GF-D8 (cell line): Measurements from ENCODE around the gene MAP3K6.
A peak's percentile ranks its signal among the peaks of the same experiment; 100 is the strongest.
"Not testable (repeated sequence)": the region's sequence is repeated elsewhere in the genome, so short reads cannot be mapped to it uniquely, and the experiment has no call there.

Experiments used
- DNase-seq: peaks from one replicate; lab custom pipeline; 2025; lab: John Stamatoyannopoulos, UW

The MAP3K6 gene

DNA sequence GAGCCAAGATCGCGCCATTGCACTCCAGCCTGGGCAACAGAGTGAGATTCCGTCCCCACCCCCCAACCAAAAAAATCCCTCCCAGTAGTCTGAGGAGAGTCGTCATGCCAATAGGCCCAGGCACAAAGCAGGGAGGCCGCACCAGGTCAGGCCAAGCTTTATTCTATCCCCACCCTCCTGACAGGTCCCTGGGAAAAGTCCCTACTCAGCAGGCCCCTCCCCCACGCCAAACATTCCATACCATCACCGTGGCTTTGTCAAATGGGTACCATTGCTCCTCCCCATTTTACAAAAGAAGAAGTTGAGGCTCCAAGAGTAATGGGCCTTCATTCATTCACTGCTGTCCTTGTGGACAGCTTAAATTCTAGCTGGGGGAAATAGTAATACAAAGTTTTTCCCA, 31.0 kb upstream of the MAP3K6 start:
- DNase-seq: no peak

DNA sequence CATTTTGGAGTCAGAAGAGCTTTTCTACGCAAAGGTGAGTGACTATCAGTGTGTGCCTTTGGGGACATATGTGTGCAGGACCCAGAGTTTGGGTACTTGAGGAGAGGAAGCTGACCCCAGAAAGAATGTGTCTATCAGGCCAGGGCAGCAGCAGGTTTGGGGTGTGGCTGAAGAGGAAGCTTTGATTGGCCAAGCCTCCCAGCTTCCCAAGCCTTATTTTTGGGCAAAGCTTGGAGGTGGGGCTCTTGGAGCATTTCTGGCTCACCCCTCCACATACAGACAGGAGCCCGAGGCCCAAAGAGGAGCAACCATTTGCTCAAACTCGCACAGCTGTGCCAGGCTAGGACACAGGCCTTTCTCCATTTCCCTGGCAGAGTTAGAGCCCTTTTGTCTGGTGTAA, 30.3 kb upstream of the MAP3K6 start:
- DNase-seq: no peak

DNA sequence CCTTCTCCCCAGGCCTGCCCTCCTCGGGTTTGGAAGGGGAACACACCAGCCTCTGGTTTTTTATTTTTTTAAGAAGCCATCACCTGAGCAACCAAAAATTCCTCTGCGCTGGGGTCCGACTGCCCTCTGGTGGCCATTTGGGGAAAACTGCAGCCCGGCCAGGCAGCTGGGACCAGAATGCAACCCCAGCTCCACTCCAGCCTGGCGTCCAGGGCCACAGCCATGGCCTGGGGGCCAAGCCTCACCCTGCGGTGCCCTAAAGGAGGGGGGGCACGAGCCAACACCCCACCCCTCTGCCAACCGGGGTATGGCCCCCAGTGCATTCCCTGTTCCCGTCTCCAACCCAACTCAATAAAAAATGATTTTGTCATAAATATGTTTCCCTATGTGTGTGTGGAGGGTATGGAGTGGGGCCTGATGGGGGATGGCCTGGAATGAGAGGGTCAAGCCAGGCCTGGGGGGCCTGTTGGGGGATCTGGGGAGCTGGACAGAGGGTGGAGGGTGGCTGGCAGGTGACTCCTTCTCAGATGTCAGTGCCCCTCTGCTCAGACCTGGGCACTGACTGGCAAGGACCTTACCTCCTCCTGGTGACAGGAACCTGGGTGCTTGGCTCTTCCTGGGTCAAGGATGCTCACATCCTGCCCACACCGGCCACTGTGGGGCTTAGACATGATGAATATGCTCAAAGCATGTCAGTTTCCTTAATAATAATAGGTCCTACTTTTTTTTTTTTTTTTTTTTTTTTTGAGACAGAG, 28.9 kb upstream of the MAP3K6 start:
- peak; percentile 34 for DNase-seq

DNA sequence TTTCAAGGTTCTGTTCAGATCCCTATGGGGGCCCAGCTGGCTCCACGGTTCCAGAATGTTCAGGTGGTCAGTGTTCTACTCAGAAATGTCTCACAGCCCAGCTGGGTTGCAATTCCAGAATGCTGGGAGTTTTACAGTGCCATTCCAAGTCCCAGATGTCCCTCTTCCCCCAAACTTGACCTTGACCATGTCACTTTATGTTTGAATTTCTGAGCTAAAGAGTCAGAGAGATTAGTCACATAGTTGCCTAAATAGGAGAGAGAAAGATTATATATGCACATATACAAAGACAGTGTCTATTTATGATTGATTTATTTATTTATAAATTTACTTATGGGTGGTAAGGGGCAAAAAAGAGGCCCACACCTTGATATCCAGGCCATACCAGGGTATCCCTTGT, 28.2 kb upstream of the MAP3K6 start:
- no peak for DNase-seq

DNA sequence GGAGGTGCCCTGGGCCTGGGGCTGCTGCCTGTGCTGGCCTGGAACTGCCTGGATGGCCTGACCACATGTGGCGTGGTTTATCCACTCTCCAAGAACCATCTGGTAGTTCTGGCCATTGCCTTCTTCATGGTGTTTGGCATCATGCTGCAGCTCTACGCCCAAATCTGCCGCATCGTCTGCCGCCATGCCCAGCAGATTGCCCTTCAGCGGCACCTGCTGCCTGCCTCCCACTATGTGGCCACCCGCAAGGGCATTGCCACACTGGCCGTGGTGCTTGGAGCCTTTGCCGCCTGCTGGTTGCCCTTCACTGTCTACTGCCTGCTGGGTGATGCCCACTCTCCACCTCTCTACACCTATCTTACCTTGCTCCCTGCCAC, 27.5 kb upstream of the MAP3K6 start:
- DNase-seq: no peak

DNA sequence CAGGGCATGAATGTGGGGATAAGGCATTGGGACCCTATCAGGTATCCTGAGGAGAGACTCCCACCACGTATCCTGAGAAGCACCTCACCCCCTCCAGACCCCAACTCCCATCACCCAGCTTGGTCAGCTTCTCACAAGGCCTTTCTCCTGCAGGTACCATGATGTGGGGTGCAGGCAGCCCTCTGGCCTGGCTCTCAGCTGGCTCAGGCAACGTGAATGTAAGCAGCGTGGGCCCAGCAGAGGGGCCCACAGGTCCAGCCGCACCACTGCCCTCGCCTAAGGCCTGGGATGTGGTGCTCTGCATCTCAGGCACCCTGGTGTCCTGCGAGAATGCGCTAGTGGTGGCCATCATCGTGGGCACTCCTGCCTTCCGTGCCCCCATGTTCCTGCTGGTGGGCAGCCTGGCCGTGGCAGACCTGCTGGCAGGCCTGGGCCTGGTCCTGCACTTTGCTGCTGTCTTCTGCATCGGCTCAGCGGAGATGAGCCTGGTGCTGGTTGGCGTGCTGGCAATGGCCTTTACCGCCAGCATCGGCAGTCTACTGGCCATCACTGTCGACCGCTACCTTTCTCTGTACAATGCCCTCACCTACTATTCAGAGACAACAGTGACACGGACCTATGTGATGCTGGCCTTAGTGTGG, 27.0 kb upstream of the MAP3K6 start:
- DNase-seq: no peak

DNA sequence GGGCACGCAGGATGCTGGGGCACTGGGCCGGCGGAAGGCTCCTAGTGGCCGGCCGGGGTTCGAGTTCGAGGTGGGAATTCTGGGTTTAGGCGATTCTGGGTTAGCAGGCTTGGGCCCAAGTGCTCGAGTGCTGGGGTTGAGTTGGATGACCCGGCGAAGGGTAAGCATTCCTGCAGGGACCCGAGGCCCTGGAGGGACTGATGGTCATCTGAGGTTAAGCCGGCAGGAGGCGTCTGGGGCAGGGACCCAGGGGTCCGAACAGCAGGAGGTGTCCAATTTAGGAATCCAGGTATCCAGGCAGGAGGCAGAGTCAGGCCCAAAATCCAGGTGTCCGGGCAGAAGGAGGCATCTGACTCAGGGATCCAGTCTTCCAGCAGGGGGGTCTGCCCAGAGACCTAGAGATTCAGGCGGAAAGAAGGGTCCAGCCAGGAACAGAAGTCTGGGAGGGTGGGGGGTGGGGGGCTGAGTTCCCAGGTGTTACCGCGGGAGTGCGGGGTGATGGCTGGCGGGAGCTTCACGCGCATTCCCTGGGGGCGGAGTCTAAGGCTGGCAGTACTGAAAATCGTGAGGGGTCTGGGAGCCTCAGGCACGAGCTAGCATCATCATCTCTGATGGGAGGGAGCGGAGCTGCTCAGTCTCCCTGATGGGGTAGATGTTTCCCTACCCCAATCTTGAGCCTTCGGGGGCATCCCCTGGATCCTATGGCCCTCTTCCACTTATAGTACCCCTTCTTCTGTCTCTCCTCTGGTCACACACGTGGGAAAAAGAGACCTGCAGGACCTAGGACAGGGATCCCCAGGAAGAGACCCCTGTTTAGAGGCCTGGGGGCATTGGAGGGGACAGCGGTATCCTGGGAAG, 26.2 kb upstream of the MAP3K6 start:
- DNase-seq: no peak

DNA sequence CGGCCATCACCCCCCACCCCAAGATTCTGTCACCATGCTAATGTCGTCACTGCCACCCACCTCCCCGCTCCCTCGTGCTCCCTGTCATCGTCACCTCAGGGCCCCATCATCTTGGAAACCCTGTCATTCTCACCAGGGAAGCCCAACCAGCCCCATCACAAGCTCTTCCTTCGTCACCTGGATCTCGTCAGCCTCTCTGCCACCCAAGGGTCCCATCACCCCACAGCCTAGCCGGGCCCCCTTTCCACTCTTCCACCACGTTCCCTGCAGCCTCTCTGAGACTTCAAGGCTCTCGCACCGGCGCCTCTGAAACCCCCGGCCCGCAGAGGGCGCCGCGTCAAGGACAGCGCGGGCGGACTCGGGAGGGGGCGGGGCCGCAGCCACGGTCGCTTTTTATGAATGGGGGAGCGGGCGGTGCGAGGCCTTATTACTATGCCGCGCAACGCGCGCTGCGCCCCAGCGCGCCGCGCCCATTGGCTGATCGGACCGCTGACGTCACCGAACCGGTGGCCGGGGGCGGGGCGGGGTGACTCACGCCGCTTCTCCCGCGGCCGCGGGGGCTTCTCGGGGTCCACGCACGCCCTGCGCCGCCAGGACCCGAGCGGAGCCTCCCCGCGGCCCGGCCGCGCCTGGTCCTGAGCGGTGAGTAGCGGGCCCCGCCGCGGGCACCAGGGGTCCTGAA, 25.5 kb upstream of the MAP3K6 start, which contains the start of gene GPR3:
Gene GPR3 (plus strand): TSS at position 527 of the 682 bp plus-strand sequence. CDS start 1,177 bp downstream, outside the sequence.
- peak; percentile 53 for DNase-seq

DNA sequence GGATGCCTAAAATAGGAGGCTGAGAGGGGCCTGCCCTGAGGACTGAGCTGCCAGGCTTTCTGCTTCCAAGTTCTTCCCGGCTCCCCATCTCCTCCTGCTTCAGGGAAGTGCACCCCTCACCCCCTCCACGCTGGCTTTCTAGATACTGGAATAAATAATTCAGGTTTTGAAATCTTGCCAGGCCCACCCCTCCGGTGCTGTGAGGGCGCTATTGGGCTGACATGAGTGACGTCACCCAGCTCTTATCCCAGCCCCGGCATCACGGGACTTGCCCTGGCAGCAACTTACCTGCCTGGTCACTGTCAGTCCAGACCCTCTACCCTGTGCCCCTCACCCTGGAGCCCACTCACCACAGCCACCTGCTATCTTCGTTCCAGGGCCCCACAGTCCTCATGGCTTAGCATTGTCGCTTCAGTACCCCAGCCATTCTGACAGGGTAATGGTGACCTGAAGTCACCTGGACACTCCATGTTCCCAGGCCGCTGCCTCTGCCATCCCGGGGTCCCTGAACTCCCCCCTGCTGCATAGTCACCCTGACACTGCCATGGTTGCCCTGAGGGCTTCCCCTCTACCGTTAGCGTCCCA, 24.8 kb upstream of the MAP3K6 start:
- DNase-seq: no peak

DNA sequence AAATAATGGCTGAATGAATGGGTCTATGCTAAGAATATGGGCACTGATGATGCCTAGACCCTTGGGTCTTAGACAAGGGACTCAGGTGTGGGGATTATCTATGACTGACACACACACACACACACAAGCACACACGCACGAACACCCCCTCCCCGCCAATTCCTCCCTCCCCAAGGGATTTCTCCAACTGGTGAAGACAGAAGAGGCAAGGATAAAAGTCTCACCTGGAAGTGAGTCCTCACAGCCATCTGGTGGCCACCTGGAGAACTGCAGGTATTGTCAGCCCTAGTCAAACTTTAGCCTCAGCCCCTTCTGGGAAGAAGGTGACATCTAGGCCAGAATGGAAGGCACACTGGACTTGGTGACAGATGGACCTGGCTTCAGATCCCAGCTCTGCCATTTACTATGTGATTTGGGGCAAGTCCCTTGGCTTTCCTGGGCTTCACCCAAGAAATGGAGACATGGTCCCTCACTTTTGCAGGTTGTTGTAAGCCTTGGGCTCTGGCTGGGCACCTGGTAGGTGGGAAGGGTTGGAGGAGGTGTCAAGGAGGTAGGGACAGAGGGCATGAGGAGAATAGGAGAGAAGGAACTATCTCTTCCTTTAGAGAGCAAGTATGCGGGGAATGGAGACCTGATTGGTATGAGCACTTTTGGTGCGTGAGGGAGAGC, 21.7 kb upstream of the MAP3K6 start:
- no peak for DNase-seq

DNA sequence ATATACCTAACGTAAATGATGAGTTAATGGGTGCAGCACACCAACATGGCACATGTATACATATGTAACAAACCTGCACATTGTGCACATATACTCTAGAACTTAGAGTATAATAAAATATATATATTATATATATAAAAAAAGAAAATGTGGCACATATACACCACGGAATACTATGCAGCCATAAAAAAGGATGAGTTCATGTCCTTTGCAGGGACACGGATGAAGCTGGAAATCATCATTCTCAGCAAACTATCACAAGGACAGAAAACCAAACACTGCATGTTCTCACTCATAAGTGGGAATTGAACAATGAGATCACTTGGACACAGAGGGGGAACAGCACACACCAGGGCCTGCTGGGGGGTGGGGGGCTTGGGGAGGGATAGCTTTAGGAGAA, 18.0 kb upstream of the MAP3K6 start:
- DNase-seq: not testable (repeated sequence)

DNA sequence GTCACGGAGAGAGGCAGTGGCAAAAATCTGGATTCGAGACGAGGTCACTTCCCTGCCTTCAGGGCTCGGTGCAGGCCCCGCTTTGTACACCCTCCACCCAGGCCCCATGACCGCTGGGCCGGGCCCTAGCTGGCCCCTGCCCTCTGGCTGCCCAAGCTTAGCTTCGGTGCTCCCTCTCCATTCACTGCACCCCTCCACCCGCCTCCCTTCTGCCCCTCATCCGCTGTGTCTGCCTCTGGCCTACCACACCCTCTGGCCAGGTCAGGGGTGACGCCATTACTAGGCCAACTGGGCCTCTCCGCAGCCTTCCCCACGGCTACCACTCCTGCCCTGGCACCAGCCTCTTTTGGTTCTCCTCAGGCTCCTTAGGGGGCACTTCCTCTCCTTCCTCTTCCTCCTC, 16.9 kb upstream of the MAP3K6 start:
- DNase-seq: no peak

DNA sequence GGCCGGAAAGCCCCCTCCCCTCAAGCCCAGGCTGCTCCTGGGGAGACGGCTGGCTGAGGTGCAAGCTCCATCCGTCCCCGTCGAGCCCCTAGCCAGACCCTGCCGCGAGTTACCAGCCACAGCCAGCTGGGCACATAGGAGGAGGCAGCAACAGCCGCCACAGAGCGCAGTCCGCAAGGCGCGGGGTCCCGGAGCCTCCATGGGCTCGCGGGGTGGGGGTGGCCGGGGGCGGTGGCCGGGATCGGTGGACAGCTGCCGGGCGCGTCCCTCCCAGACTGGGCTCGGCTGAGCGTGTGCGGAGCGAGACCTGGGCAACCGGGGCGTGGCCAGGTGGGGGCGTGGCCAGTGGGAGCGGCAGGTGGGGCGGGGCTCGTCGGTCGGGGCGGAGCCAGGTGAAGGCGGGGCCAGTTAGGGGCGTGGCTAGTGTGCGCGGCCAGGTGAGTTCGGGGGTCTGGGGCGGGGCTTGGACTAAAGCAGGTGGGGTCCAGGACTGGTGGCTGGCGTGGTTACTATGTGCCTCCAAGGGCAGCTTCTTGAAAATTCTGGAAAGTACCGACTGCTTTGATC, 16.4 kb upstream of the MAP3K6 start, which contains the start of gene CD164L2:
Gene CD164L2 (minus strand): TSS at position 295 of the 567 bp plus-strand sequence. CDS start 94 bp downstream, at position 201.
- DNase-seq: no peak

DNA sequence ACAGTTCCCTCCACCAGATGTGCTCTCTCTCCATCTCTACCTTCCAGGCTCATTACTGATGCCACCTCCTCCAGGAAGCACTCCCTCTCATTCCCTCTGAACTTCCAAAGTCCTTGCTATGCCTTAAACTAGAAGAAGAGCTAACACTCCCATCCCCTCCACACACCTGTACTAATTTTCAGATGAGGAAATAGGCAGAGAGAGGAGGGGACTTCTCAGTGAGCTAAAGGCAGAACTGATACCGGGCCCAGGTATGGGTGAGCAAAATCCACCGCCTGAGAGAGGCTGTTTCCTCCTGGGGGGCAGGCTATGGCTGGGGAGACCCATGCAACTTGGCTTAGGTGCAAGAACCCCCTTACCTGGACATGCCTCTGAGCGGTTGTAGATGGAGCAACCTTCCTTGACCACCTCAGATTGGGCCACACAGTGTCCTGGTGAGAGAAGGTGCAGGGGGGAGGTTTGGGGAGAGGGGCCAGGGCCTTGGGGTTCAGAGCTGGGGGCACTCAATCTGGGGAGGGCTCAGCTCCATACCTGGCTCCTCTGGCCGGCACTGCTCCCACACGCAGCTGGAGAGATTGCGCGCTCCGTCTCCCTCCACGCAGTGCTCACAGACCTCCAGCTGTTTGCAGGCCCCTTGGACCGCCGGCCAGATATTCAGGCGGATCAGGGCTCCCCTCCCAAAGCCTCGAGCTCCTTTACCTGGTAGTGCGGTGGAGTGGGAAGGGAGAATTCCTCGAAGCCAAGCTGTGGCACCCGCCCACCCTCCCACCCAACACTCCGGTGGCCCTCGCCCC, 15.4 kb upstream of the MAP3K6 start:
- DNase-seq: no peak

DNA sequence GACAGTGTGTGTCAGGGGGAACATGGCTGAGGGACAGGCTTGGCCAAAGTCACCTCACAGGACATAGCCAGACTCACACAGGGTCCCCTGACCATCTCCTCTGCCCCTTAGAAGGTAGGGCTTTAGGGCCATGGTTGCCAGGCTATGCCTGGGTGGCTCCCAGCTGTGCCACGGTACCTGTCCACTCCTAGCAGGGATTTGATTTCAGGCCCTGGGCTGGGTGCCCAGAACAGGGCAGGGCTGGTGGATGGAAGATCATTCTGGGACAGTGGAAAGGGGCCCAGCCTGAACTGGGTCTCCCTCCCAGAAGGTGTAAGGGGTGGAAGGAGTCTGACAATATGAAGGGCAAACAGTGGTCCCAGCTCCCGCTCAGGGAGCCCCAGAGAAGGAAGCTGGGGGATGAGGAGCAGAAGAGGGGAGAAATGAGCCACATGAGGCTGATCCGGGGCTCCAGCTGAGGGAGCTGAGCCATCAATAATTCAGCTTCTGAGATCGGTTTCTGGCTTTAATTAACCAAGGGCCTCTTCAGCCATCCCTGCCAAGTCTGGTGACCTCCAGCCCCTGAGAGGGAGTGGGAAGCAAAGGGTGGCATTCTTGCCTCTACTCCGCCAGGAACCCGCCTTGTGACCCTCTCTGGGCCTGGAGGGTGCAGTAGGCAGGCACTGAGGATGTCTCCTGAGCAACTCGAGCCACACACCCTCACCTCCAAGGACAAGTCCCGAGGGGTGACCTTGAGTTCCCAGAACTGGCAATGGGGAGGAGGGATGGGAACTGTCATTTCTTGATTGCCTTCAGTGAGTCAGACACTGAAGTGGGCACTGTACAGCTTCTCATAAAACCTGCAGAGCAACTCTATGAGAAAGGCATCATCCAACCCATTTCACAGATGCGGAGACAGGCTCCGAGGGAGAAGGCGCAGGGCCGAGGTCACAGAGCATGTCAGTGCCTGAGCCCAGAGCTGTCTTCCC, 14.3 kb upstream of the MAP3K6 start:
- no peak for DNase-seq

DNA sequence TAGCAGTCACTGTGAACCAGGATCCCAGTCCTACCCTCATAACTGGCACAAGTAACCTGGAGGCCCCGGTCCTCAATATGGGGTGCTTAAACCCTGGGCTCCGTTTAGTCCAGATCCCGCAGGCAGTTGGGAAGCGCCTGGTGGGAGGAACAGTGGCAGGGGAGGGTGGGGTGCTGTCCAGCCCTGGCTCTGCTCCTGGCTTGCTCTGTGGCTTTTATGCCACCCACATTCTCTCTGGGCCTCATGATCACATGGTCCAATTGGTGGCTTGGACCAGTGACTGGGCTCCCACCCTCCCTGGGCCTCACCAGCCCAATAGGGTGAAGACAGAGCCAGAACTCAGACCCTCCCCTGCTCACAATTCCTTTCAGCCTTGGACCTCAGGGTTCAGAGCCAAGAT, 13.5 kb upstream of the MAP3K6 start:
- DNase-seq: no peak

DNA sequence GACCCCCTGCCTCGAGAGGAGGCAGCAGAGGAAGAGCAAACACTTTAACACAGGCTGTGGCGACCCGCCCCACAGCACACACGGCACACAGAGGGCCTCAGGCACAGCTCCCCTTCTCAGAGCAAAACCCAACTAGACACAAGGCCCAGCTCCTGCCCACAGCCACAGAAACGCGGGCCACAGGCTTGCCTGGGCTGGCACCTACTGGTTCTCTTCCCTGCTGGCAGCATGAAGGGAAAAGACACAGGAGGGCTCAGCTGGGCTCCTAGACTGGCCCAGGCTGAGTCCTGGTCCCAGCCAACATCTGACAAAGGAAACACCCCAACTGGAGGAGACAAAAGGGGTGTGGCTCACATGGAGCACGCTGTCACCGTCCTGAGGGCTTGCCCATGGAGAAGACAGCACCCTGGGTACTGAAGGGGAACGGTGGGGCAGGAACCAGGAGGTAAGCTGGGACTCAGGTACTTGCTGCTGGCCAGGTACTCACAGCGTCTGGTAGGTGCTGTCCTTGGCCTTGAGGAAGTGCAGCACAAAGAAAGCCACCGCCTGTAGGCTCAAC, 12.9 kb upstream of the MAP3K6 start:
- DNase-seq: no peak

DNA sequence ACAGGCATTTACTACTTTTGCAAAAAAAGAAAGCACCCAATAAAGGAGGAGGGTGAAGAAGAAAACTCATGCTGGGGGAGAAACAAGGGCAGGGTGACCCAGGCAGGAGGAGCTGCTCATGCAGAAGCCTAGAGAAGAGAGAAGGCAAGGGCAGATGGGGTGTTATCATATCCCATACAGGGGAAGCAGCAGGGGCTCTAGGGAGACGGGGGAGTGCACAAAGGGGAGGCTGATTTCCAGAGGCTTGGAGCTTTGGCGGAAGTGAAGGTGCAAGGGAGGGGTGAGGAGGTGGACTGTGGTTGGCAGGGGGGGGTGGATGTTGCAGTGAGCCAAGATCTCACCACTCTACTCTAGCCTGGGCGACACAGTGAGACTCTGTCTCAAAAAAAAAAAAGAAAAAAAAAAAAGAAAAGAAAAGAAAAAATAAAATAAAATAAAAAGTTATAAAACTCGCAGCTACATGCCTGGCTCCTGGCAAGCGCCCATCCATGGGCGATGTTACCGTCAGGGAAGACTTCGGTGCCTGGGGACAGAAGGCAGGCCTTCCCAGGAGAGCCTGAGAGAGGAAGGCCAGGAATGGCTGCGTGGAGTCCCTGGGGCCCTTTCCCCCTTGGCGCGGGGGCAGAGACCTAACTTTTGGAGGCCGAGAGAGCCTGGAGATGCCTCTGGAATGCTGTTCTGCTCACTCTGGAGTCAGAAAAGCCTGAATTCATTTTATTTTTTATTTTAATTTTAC, 11.2 kb upstream of the MAP3K6 start:
- no peak for DNase-seq
